HEK293T (cell line): Measurements from ENCODE around the gene TRMT5.

ENCODE experiments used
- CTCF ChIA-PET: fragments of 350-600 bp; formaldehyde crosslinking; extraction: SDS; loops from one replicate; lab custom pipeline; 2021; ENCODE audit warnings: antibody characterized with exemption, inconsistent platforms; lab: Yijun Ruan, JAX
- POLR2A ChIA-PET: fragments of 350-600 bp; formaldehyde crosslinking; extraction: SDS; loops from one replicate; lab custom pipeline; 2020; ENCODE audit warnings: antibody characterized with exemption, inconsistent platforms; lab: Yijun Ruan, JAX
- DNase-seq: peaks from one replicate; pipeline ENCODE4 v3.0.0; 2012; ENCODE audit warnings: mixed read lengths; ENCODE audit errors: extremely low spot score
- ARNT ChIP-seq: fragments of 450-650 bp; IDR thresholded peaks from 2 replicates; pipeline ENCODE4 v1.6.1; 2017; ENCODE audit warnings: mild to moderate bottlenecking
- BHLHE40 ChIP-seq: fragments of 450-650 bp; IDR thresholded peaks from 2 replicates; pipeline ENCODE4 v1.6.1; 2016; ENCODE audit warnings: mild to moderate bottlenecking, moderate library complexity, borderline replicate concordance
- CTBP1 ChIP-seq: fragments of 450-650 bp; IDR thresholded peaks from 2 replicates; pipeline ENCODE4 v1.6.1; 2016; ENCODE audit warnings: borderline replicate concordance
- ELF4 ChIP-seq: fragments of 450-650 bp; IDR thresholded peaks from 2 replicates; pipeline ENCODE4 v1.6.1; 2017; ENCODE audit warnings: antibody characterized with exemption
- FOXA1 ChIP-seq: fragments of 450-650 bp; IDR thresholded peaks from 2 replicates; pipeline ENCODE4 v1.6.1; 2016; ENCODE audit warnings: mild to moderate bottlenecking
- FOXK2 ChIP-seq: fragments of 450-650 bp; IDR thresholded peaks from 2 replicates; pipeline ENCODE4 v1.6.1; 2016; ENCODE audit warnings: mild to moderate bottlenecking
- FOXM1 ChIP-seq: fragments of 450-650 bp; IDR thresholded peaks from 2 replicates; pipeline ENCODE4 v1.6.1; 2017; ENCODE audit warnings: mild to moderate bottlenecking, borderline replicate concordance
- HDGF ChIP-seq: fragments of 450-650 bp; IDR thresholded peaks from 2 replicates; pipeline ENCODE4 v1.6.1; 2017; ENCODE audit warnings: antibody characterized with exemption, borderline replicate concordance
- L3MBTL2 ChIP-seq: fragments of 450-650 bp; conservative IDR thresholded peaks from 2 replicates; pipeline ENCODE4 v1.6.1; 2016; ENCODE audit warnings: mild to moderate bottlenecking
- LEF1 ChIP-seq: fragments of 450-650 bp; IDR thresholded peaks from 2 replicates; pipeline ENCODE4 v1.6.1; 2017; ENCODE audit warnings: mild to moderate bottlenecking, borderline replicate concordance
- NFRKB ChIP-seq: fragments of 450-650 bp; IDR thresholded peaks from 2 replicates; pipeline ENCODE4 v1.6.1; 2016; ENCODE audit warnings: mild to moderate bottlenecking, moderate library complexity
- SP1 ChIP-seq: fragments of 450-650 bp; IDR thresholded peaks from 2 replicates; pipeline ENCODE4 v1.6.1; 2017
- SUZ12 ChIP-seq: fragments of 450-650 bp; IDR thresholded peaks from 2 replicates; pipeline ENCODE4 v1.6.1; 2016; ENCODE audit warnings: mild to moderate bottlenecking
- TARDBP ChIP-seq: fragments of 450-650 bp; IDR thresholded peaks from 2 replicates; pipeline ENCODE4 v1.6.1; 2016
- ZNF384 ChIP-seq: fragments of 450-650 bp; IDR thresholded peaks from 2 replicates; pipeline ENCODE4 v1.6.1; 2016
- TF ChIP-seq, protein P1 (sequence below): fragments of 450-650 bp; IDR thresholded peaks from 2 replicates; pipeline ENCODE4 v1.6.1; 2016

Gene TRMT5

DNA sequence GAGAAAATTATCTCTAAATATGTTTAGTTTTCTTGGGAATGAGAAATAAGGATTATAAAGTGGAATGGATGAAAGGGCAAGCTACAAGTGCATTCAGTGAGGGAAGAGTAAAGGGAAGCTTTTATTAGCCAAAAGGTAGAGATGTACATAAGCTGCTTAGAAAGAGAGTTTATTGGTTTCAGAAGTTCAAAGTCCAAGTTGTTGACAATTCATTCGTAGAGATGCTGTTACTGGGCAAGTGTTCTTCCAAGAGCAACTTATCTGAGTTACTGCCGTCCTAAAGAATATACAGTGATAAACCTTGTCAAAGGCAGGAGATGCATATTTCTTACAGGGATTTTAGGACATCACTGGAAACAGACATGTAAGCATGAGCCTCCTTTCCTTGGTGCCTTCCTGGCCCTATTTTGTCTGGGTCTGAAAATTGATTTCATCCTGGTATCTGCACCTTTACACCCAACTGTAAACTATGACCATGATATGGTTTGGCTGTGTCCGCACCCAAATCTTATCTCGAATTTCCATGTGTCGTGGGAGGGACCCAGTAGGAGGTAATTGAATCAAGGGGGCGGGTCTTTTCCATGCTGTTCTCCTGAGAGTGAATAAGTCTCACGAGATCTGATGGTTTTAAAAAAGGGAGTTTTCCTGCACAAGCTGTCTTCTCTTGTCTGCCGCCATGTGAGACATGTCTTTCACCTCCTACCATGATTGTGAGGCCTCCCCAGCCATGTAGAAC lies 46.8 kb downstream of the TRMT5 start:
- TF ChIP-seq CTBP1 (no peak), NFRKB (no peak), ELF4 (no peak), FOXK2 (no peak), HDGF (no peak), FOXA1 (no peak)
- CTCF ChIA-PET: no interaction called here
- POLR2A ChIA-PET: interaction anchor here (1.4 kb wide), 1 partner anchor 47 kb away, joined by 3 read pairs; the partner anchor contains the start of genes SLC38A6 and TRMT5
- no peak for DNase-seq

DNA sequence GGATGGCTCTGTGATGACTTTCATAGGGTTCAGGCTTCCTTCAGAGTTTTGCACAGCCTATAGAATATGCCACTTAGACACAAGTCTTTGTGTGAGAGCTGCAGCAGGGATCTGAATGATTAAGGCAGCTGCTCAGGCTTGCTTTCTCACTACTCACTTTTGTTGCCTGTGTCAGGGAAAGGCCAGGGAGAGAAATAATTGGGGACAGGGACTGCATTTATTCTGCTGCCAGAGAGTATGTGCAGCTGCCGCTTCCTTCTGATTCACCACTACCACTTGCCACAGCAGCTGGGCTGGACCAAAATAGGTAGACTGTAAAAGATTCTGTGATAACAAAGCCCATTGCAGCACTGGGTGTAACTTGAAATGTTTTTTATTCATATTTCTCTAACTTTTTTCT lies 49.7 kb downstream of the TRMT5 start:
- DNase-seq: no peak
- ChIA-PET CTCF (no interaction called here), POLR2A (no interaction called here)
- TF ChIP-seq HDGF (no peak), LEF1 (no peak), SP1 (no peak), FOXA1 (no peak), BHLHE40 (no peak), L3MBTL2 (no peak), FOXM1 (no peak), TARDBP (no peak), ELF4 (no peak), ZNF384 (no peak), ARNT (no peak), SUZ12 (no peak)
- TF ChIP-seq, protein P1, sequence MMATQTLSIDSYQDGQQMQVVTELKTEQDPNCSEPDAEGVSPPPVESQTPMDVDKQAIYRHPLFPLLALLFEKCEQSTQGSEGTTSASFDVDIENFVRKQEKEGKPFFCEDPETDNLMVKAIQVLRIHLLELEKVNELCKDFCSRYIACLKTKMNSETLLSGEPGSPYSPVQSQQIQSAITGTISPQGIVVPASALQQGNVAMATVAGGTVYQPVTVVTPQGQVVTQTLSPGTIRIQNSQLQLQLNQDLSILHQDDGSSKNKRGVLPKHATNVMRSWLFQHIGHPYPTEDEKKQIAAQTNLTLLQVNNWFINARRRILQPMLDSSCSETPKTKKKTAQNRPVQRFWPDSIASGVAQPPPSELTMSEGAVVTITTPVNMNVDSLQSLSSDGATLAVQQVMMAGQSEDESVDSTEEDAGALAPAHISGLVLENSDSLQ: no peak

DNA sequence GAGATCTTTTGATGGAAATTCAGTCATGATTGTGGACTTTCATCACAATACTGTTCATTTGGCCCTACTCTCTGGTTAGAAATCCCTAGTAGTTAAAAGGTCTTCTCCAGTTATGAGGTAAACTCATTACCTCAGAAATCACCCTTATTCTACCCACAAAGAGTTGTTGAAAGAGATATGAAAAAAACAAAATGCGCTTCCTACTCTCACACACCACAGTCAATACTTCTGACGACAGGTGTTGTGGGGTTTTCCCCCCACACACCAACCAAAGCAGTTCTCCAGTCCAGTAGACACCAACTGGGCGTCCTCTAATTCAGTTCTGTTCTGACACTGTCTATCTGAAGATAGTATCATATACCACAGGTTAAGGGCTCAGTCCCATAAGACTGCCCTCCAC lies 54.9 kb downstream of the TRMT5 start:
- DNase-seq: no peak
- CTCF ChIA-PET: no interaction called here
- POLR2A ChIA-PET: no interaction called here
- TF ChIP-seq, protein P1: no peak
- no peak for TF ChIP-seq SUZ12
- no peak for TF ChIP-seq SP1
- no peak for TF ChIP-seq HDGF
- no peak for TF ChIP-seq ARNT
- TF ChIP-seq ELF4: no peak
- TF ChIP-seq CTBP1: no peak
- TF ChIP-seq LEF1: no peak
- no peak for TF ChIP-seq FOXK2
- no peak for TF ChIP-seq FOXM1
- no peak for TF ChIP-seq BHLHE40
- TF ChIP-seq TARDBP: no peak
- TF ChIP-seq L3MBTL2: no peak
- no peak for TF ChIP-seq NFRKB

DNA sequence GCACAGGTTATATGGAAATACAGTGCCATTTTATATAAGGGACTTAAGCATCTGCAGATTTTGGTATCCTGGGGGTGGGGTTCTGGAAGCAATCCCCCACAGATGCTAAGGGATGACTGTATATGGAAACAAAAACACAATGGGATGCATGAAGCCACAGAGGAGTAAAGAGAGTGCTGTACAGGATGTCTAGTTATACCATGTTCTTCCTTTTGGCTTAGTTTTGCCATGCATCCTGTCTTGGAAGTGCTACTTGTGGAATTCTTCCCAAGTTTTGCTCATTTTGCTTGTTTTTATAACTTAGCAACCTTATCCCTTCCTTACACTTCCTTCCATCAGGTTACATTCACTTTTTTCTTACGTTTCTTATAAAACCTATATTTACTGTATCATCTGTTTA lies 55.6 kb downstream of the TRMT5 start:
- DNase-seq: no peak
- CTCF ChIA-PET: no interaction called here
- POLR2A ChIA-PET: no interaction called here
- TF ChIP-seq ELF4 (no peak), FOXM1 (no peak), ZNF384 (no peak), SP1 (no peak), LEF1 (no peak), TARDBP (no peak)

GRCh38 chr14:60922050-60922449 lies 58.8 kb downstream of the TRMT5 start:
- ChIA-PET POLR2A (no interaction called here), CTCF (no interaction called here)
- no peak for DNase-seq
- no peak for TF ChIP-seq ELF4
- TF ChIP-seq, protein P1: 0 out of 2 replicates have a peak, but pooled peaks have one; percentile 6
